Naive B cell (primary cell): ENCODE data around the gene NRP2. TPM values are rescaled to one million over a fixed set of nuclear protein-coding genes. Genes with fewer than 3 reads are reported as not detected.

Experiments used
- ATAC-seq, 2 donors: fragments of 150-1000 bp; cut with Tn5 transposase; 2 replicates each; pipeline ENCODE4 v1.10.0; 2021; ENCODE audit warnings: low read depth in 2 of 2, mild to moderate bottlenecking in 2 of 2, moderate library complexity in 2 of 2
- DNase-seq: peaks from one replicate; pipeline ENCODE4 v3.0.0; 2022
- H3K27ac Mint-ChIP-seq, 6 donors: one replicate each; pipeline ENCODE4 v1.8.0; 2020 to 2022; ENCODE audit warnings: mild to moderate bottlenecking in 6 of 6, mixed read lengths in 6 of 6, moderate library complexity in 5 of 6, inconsistent platforms in 2 of 6
- H3K27me3 Mint-ChIP-seq, 3 donors: one replicate each; pipeline ENCODE4 v1.8.0; 2021 to 2022; ENCODE audit warnings: mixed read lengths in 3 of 3, mild to moderate bottlenecking in 1 of 3
- H3K36me3 Mint-ChIP-seq, 2 donors: one replicate each; pipeline ENCODE4 v1.8.0; 2020 to 2022; ENCODE audit warnings: mixed read lengths in 2 of 2, inconsistent platforms in 1 of 2, mild to moderate bottlenecking in 1 of 2
- H3K4me1 Mint-ChIP-seq, 3 donors: one replicate each; pipeline ENCODE4 v1.8.0; 2020 to 2022; ENCODE audit warnings: mixed read lengths in 3 of 3, inconsistent platforms in 1 of 3, mild to moderate bottlenecking in 1 of 3, moderate library complexity in 1 of 3
- H3K4me3 Mint-ChIP-seq, 8 donors: one replicate each; pipeline ENCODE4 v1.8.0; 2020 to 2022; ENCODE audit warnings: mild to moderate bottlenecking in 8 of 8, mixed read lengths in 8 of 8, moderate library complexity in 8 of 8, inconsistent platforms in 2 of 8
- H3K9me3 Mint-ChIP-seq, 7 donors: one replicate each; pipeline ENCODE4 v1.8.0; 2020 to 2022; ENCODE audit warnings: mixed read lengths in 7 of 7, mild to moderate bottlenecking in 5 of 7, inconsistent platforms in 2 of 7, moderate library complexity in 1 of 7
- polyA plus RNA-seq, 6 donors: library from polyadenylated mRNA; unstranded; fragments of 300-500 nt; fragmentation: Illumina TruSeq; gene quantifications; one replicate each; pipeline ENCODE4 v1.2.3, GENCODE V29; 2021; ENCODE audit warnings: low read depth in 6 of 6

Gene NRP2, protein sequence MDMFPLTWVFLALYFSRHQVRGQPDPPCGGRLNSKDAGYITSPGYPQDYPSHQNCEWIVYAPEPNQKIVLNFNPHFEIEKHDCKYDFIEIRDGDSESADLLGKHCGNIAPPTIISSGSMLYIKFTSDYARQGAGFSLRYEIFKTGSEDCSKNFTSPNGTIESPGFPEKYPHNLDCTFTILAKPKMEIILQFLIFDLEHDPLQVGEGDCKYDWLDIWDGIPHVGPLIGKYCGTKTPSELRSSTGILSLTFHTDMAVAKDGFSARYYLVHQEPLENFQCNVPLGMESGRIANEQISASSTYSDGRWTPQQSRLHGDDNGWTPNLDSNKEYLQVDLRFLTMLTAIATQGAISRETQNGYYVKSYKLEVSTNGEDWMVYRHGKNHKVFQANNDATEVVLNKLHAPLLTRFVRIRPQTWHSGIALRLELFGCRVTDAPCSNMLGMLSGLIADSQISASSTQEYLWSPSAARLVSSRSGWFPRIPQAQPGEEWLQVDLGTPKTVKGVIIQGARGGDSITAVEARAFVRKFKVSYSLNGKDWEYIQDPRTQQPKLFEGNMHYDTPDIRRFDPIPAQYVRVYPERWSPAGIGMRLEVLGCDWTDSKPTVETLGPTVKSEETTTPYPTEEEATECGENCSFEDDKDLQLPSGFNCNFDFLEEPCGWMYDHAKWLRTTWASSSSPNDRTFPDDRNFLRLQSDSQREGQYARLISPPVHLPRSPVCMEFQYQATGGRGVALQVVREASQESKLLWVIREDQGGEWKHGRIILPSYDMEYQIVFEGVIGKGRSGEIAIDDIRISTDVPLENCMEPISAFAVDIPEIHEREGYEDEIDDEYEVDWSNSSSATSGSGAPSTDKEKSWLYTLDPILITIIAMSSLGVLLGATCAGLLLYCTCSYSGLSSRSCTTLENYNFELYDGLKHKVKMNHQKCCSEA
- 1 to 10 TPM in 4 of 6 donors, under 1 TPM in 2; 0.49 to 7.6 (median 2.0) TPM for polyA plus RNA-seq

DNA sequence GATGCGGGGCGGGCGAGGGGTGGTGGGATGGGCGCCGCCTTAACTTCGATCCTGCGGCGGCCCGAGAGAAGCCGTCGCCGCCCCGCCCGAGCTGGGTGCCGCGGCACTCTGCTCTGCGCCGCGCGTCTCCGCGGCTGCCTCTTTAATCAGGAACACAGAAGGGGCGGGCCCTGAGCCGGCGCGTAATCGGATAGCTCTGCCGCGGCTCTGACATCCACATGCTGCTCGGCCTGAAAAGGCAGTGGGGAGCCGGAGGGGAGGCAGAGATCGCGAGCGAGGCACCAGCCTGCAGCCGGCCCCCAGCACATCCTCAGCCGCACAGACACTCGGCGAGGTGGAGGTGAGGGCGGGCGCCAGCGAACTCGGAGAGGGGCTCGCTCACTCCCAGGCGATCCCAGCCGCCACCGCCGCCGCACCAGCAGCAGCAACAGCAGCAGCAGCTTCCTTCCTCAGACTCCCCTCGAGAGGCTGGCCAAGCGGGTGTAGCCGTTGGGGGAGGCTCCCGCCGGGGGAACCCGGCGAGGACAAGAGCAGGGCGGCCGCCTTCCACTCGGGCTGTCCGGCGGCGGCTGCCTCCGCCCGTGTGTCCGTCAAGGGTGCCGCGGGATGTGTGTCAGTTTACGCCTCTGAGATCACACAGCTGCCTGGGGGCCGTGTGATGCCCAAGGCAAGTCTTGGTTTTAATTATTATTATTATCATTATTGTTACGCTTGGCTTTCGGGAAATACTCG is at the start of gene NRP2:
TSS of gene NRP2 (plus strand) at position 263 of the 732 bp plus-strand sequence. CDS start 790 bp downstream, outside the sequence.
- H3K27ac Mint-ChIP-seq, result peak within 1 kb of the TSS in 5 of 6 donors; percentile 39 to 88 (median 80)
- no peaks in the 10 kb centered on the region for H3K36me3 Mint-ChIP-seq
- no peaks in the 10 kb centered on the region for H3K9me3 Mint-ChIP-seq
- H3K27me3 Mint-ChIP-seq, result peaks cover 24 to 58% (median 24%) of the 10 kb centered on the region in 3 donors
- DNase-seq (peak; percentile 63), ATAC-seq (peak; percentile 82 to 83)
- peak within 1 kb of the TSS; percentile 90 to 95 (median 94) for H3K4me3 Mint-ChIP-seq
- peaks cover 52 to 61% (median 61%) of the 10 kb centered on the region in 3 donors for H3K4me1 Mint-ChIP-seq

DNA sequence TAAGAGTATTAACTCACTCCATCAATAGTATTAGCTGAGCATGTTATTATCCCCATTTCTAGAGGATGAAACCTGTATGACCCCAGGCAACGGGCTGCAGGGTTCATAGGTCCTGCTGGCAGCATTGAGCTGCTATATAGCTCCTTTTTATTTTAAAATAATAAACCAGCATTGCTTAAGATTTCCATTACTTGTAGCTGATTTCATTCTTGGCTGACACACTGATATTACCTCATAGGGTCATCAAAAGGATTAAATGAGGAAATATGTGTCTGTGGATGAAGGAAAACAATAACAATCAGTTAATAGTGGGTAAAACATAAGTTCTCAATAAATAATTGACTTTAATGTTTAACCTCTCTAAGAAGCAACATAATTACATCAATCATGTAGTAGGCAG is 48.3 kb upstream of the NRP2 start:
- Mint-ChIP-seq H3K4me3 (no peak overlapping the region), H3K27ac (no peak overlapping the region), H3K36me3 (no peaks in the 10 kb centered on the region), H3K27me3 (peaks cover 8 to 27% (median 21%) of the 10 kb centered on the region in 3 donors), H3K9me3 (no peaks in the 10 kb centered on the region), H3K4me1 (no peaks in the 10 kb centered on the region)
- ATAC-seq (no peak), DNase-seq (no peak)

DNA sequence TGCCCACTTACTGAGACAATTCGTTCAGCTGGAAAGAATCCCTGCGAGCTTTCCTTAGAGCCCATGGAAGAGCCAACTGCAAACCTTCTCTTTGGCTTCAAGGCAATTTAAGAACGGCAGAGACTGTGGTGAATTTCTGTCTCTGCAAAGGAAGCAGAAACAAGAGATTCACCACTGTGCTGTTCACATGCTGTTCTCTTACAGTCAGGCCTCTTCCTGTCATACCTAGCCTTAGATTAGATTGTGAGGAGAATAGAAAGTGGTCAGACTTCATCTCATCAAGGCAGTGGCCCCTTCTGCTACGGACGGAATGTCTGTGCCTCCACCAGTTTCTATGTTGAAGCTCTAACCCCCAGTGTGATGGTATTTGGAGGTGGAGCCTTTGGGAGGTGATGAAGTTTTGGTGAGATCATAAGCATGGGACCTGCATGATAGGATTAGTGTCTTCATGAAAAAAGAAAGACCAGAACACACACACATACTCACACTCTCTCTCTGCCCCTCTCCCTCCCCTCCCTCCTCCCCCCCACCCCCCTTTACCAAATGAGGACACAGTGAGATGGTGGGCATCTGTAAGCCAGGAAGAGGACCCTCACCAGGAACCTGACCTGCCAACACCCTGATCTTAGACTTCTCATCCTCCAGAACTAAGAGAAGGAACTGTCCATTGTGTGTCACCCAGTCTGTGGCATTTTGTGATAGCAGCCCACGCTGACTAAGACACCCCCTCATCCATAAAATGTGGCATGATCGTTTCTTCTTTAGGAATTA is 45.6 kb upstream of the NRP2 start:
- Mint-ChIP-seq H3K27me3 (peaks cover 17 to 28% (median 27%) of the 10 kb centered on the region in 3 donors), H3K4me3 (no peak overlapping the region), H3K36me3 (no peaks in the 10 kb centered on the region), H3K9me3 (peaks cover 0 to 17% (median 3%) of the 10 kb centered on the region in 7 donors), H3K27ac (no peak overlapping the region), H3K4me1 (no peaks in the 10 kb centered on the region)
- DNase-seq (no peak), ATAC-seq (no peak)

DNA sequence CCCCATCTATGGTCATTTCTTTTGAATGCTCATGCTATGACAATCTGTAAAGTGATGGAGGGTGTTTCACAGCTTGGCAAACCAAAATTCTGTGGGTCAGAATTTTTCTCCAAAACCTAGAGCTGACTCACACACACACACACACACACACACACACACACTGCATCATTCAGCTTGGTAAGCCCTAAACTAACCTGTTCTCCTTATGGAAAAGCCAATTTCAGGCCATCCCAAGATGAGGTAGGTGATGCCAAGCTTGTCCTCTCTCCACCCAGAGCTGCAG is 45.0 kb upstream of the NRP2 start:
- Mint-ChIP-seq H3K4me1 (no peaks in the 10 kb centered on the region), H3K27me3 (peaks cover 22 to 33% (median 32%) of the 10 kb centered on the region in 3 donors), H3K27ac (no peak overlapping the region), H3K36me3 (no peaks in the 10 kb centered on the region), H3K4me3 (no peak overlapping the region), H3K9me3 (peaks cover 0 to 17% (median 3%) of the 10 kb centered on the region in 7 donors)
- ATAC-seq (no peak), DNase-seq (no peak)

DNA sequence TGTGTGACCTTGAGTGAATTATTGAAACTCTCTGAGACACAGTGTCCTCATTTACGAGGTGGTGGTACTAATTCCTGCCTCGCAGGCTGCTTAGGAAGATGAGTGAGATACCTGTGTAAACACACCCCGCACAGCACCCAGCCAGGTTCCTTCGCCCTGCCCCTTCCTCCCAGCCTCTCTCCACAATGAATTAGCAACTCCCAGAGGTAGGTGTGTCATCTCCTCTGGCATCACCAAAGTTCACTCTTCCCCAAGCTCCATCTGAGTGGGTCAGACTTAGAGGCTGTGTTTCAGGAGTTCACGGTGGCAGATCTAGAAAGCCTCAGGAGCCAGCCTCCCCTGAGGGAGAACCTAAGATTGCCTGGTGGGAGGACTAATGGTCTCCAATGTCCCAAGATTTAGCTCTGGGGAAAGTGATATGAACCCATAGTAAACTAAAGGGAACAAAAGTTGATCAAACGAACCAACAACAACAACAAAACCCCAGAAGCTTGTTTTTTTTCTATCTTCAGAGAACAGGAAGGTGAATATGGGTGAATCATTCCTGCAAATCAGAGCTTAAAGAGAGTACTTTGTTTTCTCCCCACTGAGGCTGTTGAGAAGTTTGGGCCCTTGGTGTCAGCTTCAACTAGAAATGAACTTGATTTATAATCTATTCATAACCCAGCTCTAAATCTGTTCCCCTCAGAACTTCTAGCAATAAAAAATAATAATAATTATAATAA is 44.4 kb upstream of the NRP2 start:
- no peak for ATAC-seq
- H3K4me1 Mint-ChIP-seq, result no peaks in the 10 kb centered on the region
- peaks cover 0 to 17% (median 3%) of the 10 kb centered on the region in 7 donors for H3K9me3 Mint-ChIP-seq
- peaks cover 25 to 37% (median 35%) of the 10 kb centered on the region in 3 donors for H3K27me3 Mint-ChIP-seq
- no peaks in the 10 kb centered on the region for H3K36me3 Mint-ChIP-seq
- no peak overlapping the region for H3K27ac Mint-ChIP-seq
- H3K4me3 Mint-ChIP-seq, result no peak overlapping the region
- DNase-seq, result no peak

DNA sequence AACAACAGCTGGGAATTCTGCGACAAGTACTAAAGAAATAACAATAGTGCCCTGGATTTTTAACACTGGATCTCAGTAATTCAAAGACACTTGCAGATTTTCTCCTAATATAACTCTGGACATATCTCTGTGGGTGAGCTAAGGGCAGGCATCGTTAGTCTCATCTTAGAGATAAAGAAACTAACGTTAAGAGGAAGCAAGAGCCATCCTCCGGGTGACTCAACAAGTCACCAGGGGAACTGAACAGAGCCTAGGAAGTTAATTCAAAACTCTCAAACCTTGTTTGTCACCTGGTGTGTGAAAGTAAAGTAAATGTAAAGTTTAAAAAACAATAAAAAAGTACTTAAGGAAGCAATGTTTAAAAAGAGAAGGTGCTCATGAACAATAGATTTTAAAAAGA is 41.6 kb upstream of the NRP2 start:
- Mint-ChIP-seq H3K36me3 (no peaks in the 10 kb centered on the region), H3K9me3 (peaks cover 0 to 17% (median 3%) of the 10 kb centered on the region in 7 donors), H3K4me3 (no peak overlapping the region), H3K4me1 (no peaks in the 10 kb centered on the region), H3K27me3 (peaks cover 35 to 36% (median 35%) of the 10 kb centered on the region in 3 donors), H3K27ac (no peak overlapping the region)
- ATAC-seq (no peak), DNase-seq (no peak)

DNA sequence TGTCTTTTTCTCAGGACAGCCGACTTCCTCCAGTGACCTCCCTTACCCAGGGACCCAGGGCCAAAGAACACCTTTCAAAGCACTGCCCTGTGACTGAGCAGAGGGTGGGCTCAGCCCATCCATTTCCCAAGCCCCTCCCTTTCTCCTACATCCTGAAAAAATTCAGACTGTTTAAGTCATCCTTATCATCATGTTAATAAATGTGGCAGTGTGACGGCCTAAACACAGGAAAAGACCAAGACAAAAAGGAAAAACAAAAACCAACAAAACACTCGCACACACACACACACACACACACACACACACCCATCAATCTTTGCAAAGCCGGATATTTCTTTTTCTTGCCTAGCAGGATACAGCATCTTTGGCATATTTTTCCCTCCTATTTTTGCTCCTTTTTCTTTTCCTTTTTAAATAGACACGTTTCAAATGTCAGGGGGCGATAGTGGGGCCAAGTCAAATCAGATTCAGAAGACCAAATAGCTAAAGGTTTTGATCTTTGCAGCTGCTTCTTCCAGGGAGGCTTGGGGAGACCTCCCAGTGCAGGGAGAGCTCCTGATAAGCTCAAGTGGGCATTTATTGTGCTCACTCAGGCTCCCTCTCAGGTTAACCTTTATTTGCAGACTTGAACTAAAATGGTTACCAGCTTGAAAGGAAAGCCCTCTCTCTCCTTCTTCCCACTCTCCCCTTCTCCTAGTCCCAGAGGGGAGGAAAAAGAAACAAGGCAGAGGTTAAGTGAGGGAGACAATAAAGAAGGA is 39.5 kb upstream of the NRP2 start:
- no peak overlapping the region for H3K4me3 Mint-ChIP-seq
- H3K27ac Mint-ChIP-seq, result no peak overlapping the region
- peaks cover 9 to 10% (median 9%) of the 10 kb centered on the region in 3 donors for H3K4me1 Mint-ChIP-seq
- ATAC-seq (no peak), DNase-seq (no peak)
- no peaks in the 10 kb centered on the region for H3K36me3 Mint-ChIP-seq
- H3K9me3 Mint-ChIP-seq, result peaks cover 0 to 17% (median 3%) of the 10 kb centered on the region in 7 donors
- peaks cover 32 to 41% (median 36%) of the 10 kb centered on the region in 3 donors for H3K27me3 Mint-ChIP-seq

DNA sequence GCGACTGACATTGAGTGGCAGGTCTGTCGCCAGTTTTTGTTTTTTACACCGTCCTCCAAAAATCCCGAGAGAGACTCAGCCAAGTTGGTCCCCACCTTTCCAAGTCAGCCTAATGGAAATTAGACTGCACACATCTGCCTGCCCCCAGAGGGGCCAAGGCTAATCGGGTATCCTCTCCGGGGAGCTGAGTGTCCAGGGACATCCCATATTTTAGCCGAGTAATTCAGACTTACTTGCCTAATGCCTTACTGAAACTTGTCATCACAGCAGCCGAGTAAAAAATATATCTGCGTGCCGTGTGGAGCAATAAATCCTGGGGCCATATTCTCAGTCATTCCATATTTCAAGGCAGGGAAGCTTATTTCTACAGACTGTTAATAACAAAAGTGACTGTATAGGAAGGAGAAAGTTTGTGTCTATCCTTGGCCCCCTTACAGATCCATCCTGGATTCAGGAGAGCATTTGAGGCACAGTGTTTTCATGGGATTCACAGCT is 38.9 kb upstream of the NRP2 start:
- Mint-ChIP-seq H3K27ac (no peak overlapping the region), H3K27me3 (peaks cover 37 to 44% (median 38%) of the 10 kb centered on the region in 3 donors), H3K36me3 (no peaks in the 10 kb centered on the region), H3K9me3 (peaks cover 0 to 17% (median 3%) of the 10 kb centered on the region in 7 donors), H3K4me1 (peaks cover 9 to 10% (median 9%) of the 10 kb centered on the region in 3 donors), H3K4me3 (no peak overlapping the region)
- ATAC-seq (no peak), DNase-seq (no peak)

DNA sequence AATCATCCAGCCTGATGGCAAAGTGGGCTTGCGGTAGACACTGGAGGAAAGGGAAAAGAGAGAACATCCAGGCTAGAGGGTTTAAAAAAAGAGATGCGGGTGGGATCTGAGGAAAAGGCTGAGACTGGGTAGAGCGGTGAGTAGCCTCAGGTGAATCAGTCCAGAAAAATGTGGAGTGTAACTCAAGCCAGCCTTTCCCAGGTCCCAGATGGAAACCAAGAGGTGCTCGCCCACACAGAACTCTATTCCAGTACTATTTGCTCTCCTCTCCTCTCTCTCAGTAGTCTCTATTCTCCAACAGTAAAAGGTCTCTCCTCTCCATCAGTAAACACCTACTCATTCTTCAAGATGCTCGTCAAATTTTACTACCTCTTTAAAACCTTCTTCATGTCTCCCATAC is 38.3 kb upstream of the NRP2 start:
- Mint-ChIP-seq H3K27me3 (peaks cover 36 to 49% (median 42%) of the 10 kb centered on the region in 3 donors), H3K9me3 (peaks cover 0 to 17% (median 3%) of the 10 kb centered on the region in 7 donors), H3K36me3 (no peaks in the 10 kb centered on the region), H3K4me3 (no peak overlapping the region), H3K4me1 (peaks cover 9 to 10% (median 9%) of the 10 kb centered on the region in 3 donors), H3K27ac (peak overlapping the region in 1 of 6 donors; percentile 24)
- no peak for ATAC-seq
- DNase-seq, result no peak

DNA sequence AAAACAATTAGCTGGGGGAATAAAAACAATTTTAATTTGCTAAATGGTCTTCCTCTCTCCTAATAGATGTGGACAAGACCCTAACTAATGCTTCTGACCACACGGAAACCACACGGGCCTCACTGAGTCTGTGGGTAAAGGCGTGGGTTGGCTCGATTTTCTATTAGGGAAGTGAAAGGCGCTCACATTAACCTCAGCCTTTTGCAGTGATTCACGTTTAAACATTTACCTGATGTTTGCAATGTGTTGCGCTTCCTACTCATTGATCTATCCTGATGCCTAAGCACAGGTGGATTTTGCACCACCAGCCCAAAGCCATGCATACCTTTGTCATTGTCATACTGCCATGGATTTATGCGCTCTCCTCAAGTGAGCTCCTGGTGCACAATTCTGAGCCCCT is 35.6 kb upstream of the NRP2 start:
- Mint-ChIP-seq H3K27me3 (peaks cover 34 to 48% (median 42%) of the 10 kb centered on the region in 3 donors), H3K4me1 (peaks cover 9 to 10% (median 9%) of the 10 kb centered on the region in 3 donors), H3K9me3 (no peaks in the 10 kb centered on the region), H3K4me3 (no peak overlapping the region), H3K27ac (no peak overlapping the region), H3K36me3 (no peaks in the 10 kb centered on the region)
- DNase-seq, result no peak
- peak; percentile 52 to 62 for ATAC-seq

DNA sequence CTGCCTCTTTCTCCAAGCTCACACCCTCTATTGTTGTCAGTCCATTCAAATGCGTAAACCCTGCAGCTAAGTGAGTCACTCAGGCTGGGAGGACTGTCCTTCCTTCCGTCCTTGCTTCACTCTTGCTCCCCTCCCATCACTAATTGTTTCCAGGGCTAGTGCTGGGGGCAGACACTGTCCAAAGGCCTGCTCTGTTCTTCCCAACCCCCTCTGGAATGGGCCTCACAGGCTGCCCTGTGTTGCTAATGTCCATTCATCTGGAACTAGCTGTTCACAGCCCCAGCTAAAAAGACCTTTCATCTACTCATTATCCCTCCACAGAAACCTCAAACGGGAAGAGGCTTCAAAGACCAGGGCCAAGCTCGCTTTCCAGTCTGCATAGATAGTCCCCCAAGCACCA is 31.9 kb upstream of the NRP2 start:
- peaks cover 9 to 10% (median 9%) of the 10 kb centered on the region in 3 donors for H3K4me1 Mint-ChIP-seq

More for the DNA sequence above, 31.9 kb upstream of the NRP2 start:
- DNase-seq, result no peak
- no peaks in the 10 kb centered on the region for H3K9me3 Mint-ChIP-seq
- no peak overlapping the region for H3K4me3 Mint-ChIP-seq
- no peak overlapping the region for H3K27ac Mint-ChIP-seq
- no peaks in the 10 kb centered on the region for H3K36me3 Mint-ChIP-seq
- ATAC-seq, result no peak
- peaks cover 13 to 24% (median 17%) of the 10 kb centered on the region in 3 donors for H3K27me3 Mint-ChIP-seq
